IMR-90 (cell line): ENCODE data around the gene TULP4. TPM values are rescaled to one million over a fixed set of nuclear protein-coding genes. Genes with fewer than 3 reads are reported as not detected.

Experiments used
- ATAC-seq: fragments of 200-7000 bp; cut with Tn5 transposase; 2 replicates; pipeline ENCODE4 v1.9.1; 2020; ENCODE audit warnings: low read depth, mild to moderate bottlenecking, moderate library complexity
- BruUV-seq: library from RNA; stranded (reverse); fragments of 400-500 nt; replicated peaks from 2 replicates; lab custom pipeline; 2021; lab: Mats Ljungman, UMichigan
- CTCF ChIA-PET: fragments of 300-600 bp; formaldehyde crosslinking; extraction: SDS; loops from one replicate; lab custom pipeline; 2021; ENCODE audit warnings: antibody characterized with exemption; lab: Yijun Ruan, JAX
- POLR2A ChIA-PET: fragments of 300-600 bp; sonication (Branson Sonifier 250); formaldehyde crosslinking; loops from one replicate; lab custom pipeline; 2022; ENCODE audit warnings: antibody characterized with exemption; ENCODE audit not compliant: unreplicated experiment; lab: Charles Lee
- DNase-seq: peaks from one replicate; pipeline ENCODE4 v3.0.0; 2013
- H2AFZ ChIP-seq: replicated peaks from 2 replicates; pipeline ENCODE3; 2013; ENCODE audit warnings: low read length, mild to moderate bottlenecking; ENCODE audit not compliant: poor library complexity
- H2AK5ac ChIP-seq: 2 replicates; pipeline ENCODE4 v1.6.1; 2013; ENCODE audit warnings: low read depth, low read length, inconsistent platforms
- H2AK9ac ChIP-seq: replicated peaks from 2 replicates; pipeline ENCODE3; 2013; ENCODE audit warnings: mild to moderate bottlenecking, low read depth, low read length, moderate library complexity; ENCODE audit not compliant: poor library complexity
- H2BK120ac ChIP-seq: 2 replicates; pipeline ENCODE4 v1.6.1; 2013; ENCODE audit warnings: low read depth, low read length, inconsistent platforms
- H2BK15ac ChIP-seq: 3 replicates; pipeline ENCODE4 v1.6.1; 2013; ENCODE audit warnings: low read depth, low read length, inconsistent platforms
- H2BK20ac ChIP-seq: 2 replicates; pipeline ENCODE4 v1.6.1; 2013; ENCODE audit warnings: low read depth, mild to moderate bottlenecking, inconsistent platforms, low read length, moderate library complexity
- H2BK5ac ChIP-seq: 2 replicates; pipeline ENCODE4 v1.6.1; 2013; ENCODE audit warnings: mild to moderate bottlenecking, low read depth, low read length, inconsistent platforms; ENCODE audit not compliant: poor library complexity, severe bottlenecking
- H3K14ac ChIP-seq: replicated peaks from 2 replicates; pipeline ENCODE4 v1.6.1; 2013; ENCODE audit warnings: low read depth, low read length, inconsistent platforms
- H3K18ac ChIP-seq: 2 replicates; pipeline ENCODE4 v1.6.1; 2013; ENCODE audit warnings: low read depth, low read length, control low read depth
- H3K23ac ChIP-seq: 2 replicates; pipeline ENCODE4 v1.6.1; 2013; ENCODE audit warnings: low read depth, low read length, inconsistent platforms
- H3K27ac ChIP-seq: 2 replicates; pipeline ENCODE4 v1.5.1; 2013; ENCODE audit warnings: mild to moderate bottlenecking, control low read depth, low read length; ENCODE audit not compliant: insufficient read depth
- H3K27me3 ChIP-seq: 2 replicates; pipeline ENCODE4 v1.6.1; 2013; ENCODE audit warnings: low read length; ENCODE audit not compliant: control insufficient read depth, insufficient read depth
- H3K36me3 ChIP-seq: 2 replicates; pipeline ENCODE4 v1.6.1; 2013; ENCODE audit warnings: low read length, mixed read lengths; ENCODE audit not compliant: control insufficient read depth, insufficient read depth
- H3K4ac ChIP-seq: 2 replicates; pipeline ENCODE4 v1.6.1; 2013; ENCODE audit warnings: low read depth, low read length, inconsistent platforms
- H3K4me1 ChIP-seq: 2 replicates; pipeline ENCODE4 v1.6.1; 2013; ENCODE audit warnings: low read length, mixed read lengths; ENCODE audit not compliant: control insufficient read depth, insufficient read depth
- H3K4me2 ChIP-seq: 2 replicates; pipeline ENCODE4 v1.6.1; 2013; ENCODE audit warnings: low read depth, mild to moderate bottlenecking, control low read depth, low read length, moderate library complexity
- H3K4me3 ChIP-seq: 2 replicates; pipeline ENCODE4 v1.5.1; 2013; ENCODE audit warnings: low read depth, mild to moderate bottlenecking, control low read depth, low read length, moderate library complexity; ENCODE audit not compliant: insufficient read depth
- H3K56ac ChIP-seq: 2 replicates; pipeline ENCODE4 v1.6.1; 2013; ENCODE audit warnings: low read length, inconsistent platforms; ENCODE audit not compliant: insufficient read depth; ENCODE audit errors: extremely low read depth
- H3K79me1 ChIP-seq, 2 experiments: 2 replicates each; pipeline ENCODE4 v1.6.1; 2013; ENCODE audit warnings: low read length in 2 of 2, inconsistent platforms in 1 of 2, low read depth in 1 of 2
- H3K9ac ChIP-seq: 2 replicates; pipeline ENCODE4 v1.6.1; 2013; ENCODE audit warnings: low read depth, low read length, control low read depth
- H3K9me1 ChIP-seq: 2 replicates; pipeline ENCODE4 v1.6.1; 2013; ENCODE audit warnings: low read length, inconsistent platforms; ENCODE audit not compliant: insufficient read depth
- H3K9me3 ChIP-seq: 2 replicates; pipeline ENCODE4 v1.6.1; 2013; ENCODE audit warnings: low read length; ENCODE audit not compliant: control insufficient read depth, insufficient read depth
- H4K20me1 ChIP-seq: 2 replicates; pipeline ENCODE4 v1.6.1; 2013; ENCODE audit warnings: low read length, inconsistent platforms; ENCODE audit not compliant: insufficient read depth
- H4K5ac ChIP-seq: 2 replicates; pipeline ENCODE4 v1.6.1; 2013; ENCODE audit warnings: mild to moderate bottlenecking, low read depth, low read length, control low read depth
- H4K8ac ChIP-seq, 2 experiments: 2 replicates each; pipeline ENCODE4 v1.6.1; 2013; ENCODE audit warnings: low read depth in 2 of 2, low read length in 2 of 2, control low read depth in 1 of 2, inconsistent platforms in 1 of 2
- H4K91ac ChIP-seq: 2 replicates; pipeline ENCODE4 v1.6.1; 2013; ENCODE audit warnings: low read depth, low read length, inconsistent platforms; ENCODE audit not compliant: insufficient read depth
- CEBPB ChIP-seq: IDR thresholded peaks from 2 replicates; pipeline ENCODE4 v1.6.1; 2012; ENCODE audit warnings: low read depth, low read length, improper control_type of control experiment
- ELK1 ChIP-seq: fragments of 150-350 bp; IDR thresholded peaks from 2 replicates; pipeline ENCODE4 v1.6.1; 2016; ENCODE audit warnings: low read depth, mild to moderate bottlenecking, low read length, moderate library complexity, borderline replicate concordance
- MAZ ChIP-seq: IDR thresholded peaks from 2 replicates; pipeline ENCODE4 v1.6.1; 2012; ENCODE audit warnings: low read depth, mild to moderate bottlenecking, low read length, improper control_type of control experiment, moderate library complexity, borderline replicate concordance
- WGBS, 2 experiments: methylation state at CpG; one replicate each; pipeline versions ENCODE4 v1.1.5 to v1.1.7; 2013; ENCODE audit warnings: missing lambda C conversion rate in 2 of 2; ENCODE audit not compliant: insufficient read length in 1 of 2; ENCODE audit errors: extremely low coverage in 2 of 2; 5-methylcytosine and 5-hydroxymethylcytosine counted together
- dilution Hi-C: fragments of 300-500 bp; cut with HindIII; formaldehyde crosslinking; loops from one replicate; pipeline ENCODE4 v1.14.3; 2018; ENCODE audit warnings: low sequenced_read_pairs; ENCODE audit not compliant: unreplicated experiment
- in situ Hi-C: fragments of 300-500 bp; cut with MboI; formaldehyde crosslinking; loops from 3 replicates; pipeline ENCODE4 v1.14.3; 2019; ENCODE audit warnings: low sequenced_read_pairs, inconsistent platforms, mixed read lengths
- intact Hi-C: fragments of 100-400 bp; cut with micrococcal nuclease; formaldehyde crosslinking; loops from 2 replicates; pipeline ENCODE4 v1.10.0; 2022
- polyA plus RNA-seq, 3 experiments: library from polyadenylated mRNA; depleted of rRNA; stranded (reverse); fragments of >200 nt; gene quantifications; 2 replicates each; pipeline ENCODE4 v1.2.3, GENCODE V29; 2012; ENCODE audit warnings: low replicate concordance in 1 of 3
- total RNA-seq: library from RNA; depleted of rRNA; stranded (reverse); fragments of >200 nt; gene quantifications from 2 replicates; pipeline ENCODE4 v1.2.3, GENCODE V29; 2012

TULP4 gene
- total and polyA plus RNA-seq, 2 of the 4 experiments (the other 2 are of a cell fraction) = 8.1 to 30.6 TPM

- no peak overlapping the region for H3K18ac ChIP-seq
- peaks cover 8 to 44% of the 10 kb centered on the region in 2 experiments; a peak in 3 of 4 replicates for H3K79me1 ChIP-seq
- no peak overlapping the region for H2AK9ac ChIP-seq
- H3K9ac ChIP-seq = no peak overlapping the region
- no TSS peak for BruUV-seq
- ATAC-seq (peak; percentile 67), DNase-seq (peak; percentile 76)
- H2AK5ac ChIP-seq = no peak overlapping the region
- no CpG with 5 or more reads among the region's 9 CpGs for WGBS, 2 experiments
- no peak overlapping the region for H2BK120ac ChIP-seq
- no peaks in the 10 kb centered on the region for H3K9me3 ChIP-seq
- H4K20me1 ChIP-seq = no peaks in the 10 kb centered on the region
- no peak overlapping the region for H3K4me3 ChIP-seq
- peaks cover 8% of the 10 kb centered on the region for H3K4me1 ChIP-seq
- no peak overlapping the region for H2BK15ac ChIP-seq
- ChIA-PET CTCF (no interaction called here), POLR2A (interaction anchor here (0.6 kb wide), 1 partner anchor 10 kb away, joined by 3 read pairs; no protein-coding TSS in a partner anchor)
- H4K5ac ChIP-seq = no peak overlapping the region
- no peak overlapping the region for H4K91ac ChIP-seq
- peak overlapping the region; percentile 3; the same call in 1 of the 2 replicates for H3K4ac ChIP-seq
- no peak overlapping the region for H3K56ac ChIP-seq
- TF ChIP-seq CEBPB (0 out of 2 replicates have a peak, but pooled peaks have one; percentile 27), MAZ (peak; percentile 16; the same call in 1 of the 2 replicates), ELK1 (no peak)
- intact Hi-C loops = no loop called here
- H2BK5ac ChIP-seq = no peak overlapping the region
- no peak overlapping the region for H2BK20ac ChIP-seq
- no peak overlapping the region for H2AFZ ChIP-seq
- H3K23ac ChIP-seq = peak overlapping the region; percentile 28; the same call in 1 of the 2 replicates
- no peaks in the 10 kb centered on the region for H3K27me3 ChIP-seq
- in situ Hi-C loops = no loop called here
- dilution Hi-C loops = no loop called here
- H3K36me3 ChIP-seq = no peaks in the 10 kb centered on the region; the same call in 1 of the 2 replicates
- H3K4me2 ChIP-seq = no peak overlapping the region
- peaks cover 5% of the 10 kb centered on the region; the same call in 1 of the 2 replicates for H3K9me1 ChIP-seq
- H3K14ac ChIP-seq = no peak overlapping the region
- no peak overlapping the region for H4K8ac ChIP-seq
- no peak overlapping the region for H3K27ac ChIP-seq
These were observed 96.4 kb downstream of the TULP4 start for GRCh38 chr6:158408552-158409130.
